ENCODE data around the gene CLIC4.

DNA sequence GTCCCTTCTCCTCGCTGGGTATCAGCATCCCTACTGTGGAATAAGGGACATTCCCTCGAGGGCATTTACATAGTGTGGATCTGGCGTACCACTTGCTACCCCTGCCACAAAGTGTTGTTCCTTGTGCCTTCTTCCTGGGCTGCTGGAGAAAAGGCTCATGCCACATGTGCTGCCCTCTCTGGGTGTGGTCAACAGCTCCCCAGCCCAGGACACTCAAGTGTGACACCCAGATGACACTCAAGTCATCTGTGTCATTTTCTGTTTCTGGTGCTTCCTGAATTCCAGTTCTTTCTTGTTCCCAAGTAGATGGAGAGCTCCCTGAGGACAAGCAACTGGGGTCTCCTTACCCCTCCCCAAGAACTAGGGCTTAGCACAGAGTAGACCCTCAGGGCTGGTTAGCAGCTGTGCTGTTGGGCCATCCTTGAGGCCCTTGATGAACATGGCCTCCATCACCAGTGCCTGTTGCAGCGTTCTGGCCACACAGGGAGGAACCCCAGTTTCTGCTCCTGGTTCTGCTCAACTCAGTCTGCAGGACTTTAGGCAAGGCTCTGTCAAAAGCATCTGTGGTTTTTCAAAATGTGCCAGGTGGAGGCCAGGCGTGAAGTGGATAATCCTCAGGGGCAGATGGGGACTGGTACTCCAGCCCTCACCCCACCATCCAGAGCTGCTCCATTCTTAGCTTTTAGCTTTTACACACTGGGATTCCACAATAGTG lies 49.0 kb upstream of the CLIC4 start:
- TF ChIP-seq, protein P1, sequence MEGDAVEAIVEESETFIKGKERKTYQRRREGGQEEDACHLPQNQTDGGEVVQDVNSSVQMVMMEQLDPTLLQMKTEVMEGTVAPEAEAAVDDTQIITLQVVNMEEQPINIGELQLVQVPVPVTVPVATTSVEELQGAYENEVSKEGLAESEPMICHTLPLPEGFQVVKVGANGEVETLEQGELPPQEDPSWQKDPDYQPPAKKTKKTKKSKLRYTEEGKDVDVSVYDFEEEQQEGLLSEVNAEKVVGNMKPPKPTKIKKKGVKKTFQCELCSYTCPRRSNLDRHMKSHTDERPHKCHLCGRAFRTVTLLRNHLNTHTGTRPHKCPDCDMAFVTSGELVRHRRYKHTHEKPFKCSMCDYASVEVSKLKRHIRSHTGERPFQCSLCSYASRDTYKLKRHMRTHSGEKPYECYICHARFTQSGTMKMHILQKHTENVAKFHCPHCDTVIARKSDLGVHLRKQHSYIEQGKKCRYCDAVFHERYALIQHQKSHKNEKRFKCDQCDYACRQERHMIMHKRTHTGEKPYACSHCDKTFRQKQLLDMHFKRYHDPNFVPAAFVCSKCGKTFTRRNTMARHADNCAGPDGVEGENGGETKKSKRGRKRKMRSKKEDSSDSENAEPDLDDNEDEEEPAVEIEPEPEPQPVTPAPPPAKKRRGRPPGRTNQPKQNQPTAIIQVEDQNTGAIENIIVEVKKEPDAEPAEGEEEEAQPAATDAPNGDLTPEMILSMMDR (IDR thresholded peaks at IDR 0.05; ENCODE audit: low read depth, low read length), result no peak
- no peak for TF ChIP-seq EZH2phosphoT487 (IDR thresholded peaks at IDR 0.05; ENCODE audit: low read depth)

Measured in OCI-LY3 (cell line).